Retinal pigment epithelial cell (primary cell): ENCODE results near the gene FAM240B.

Experiments
- DNase-seq: peaks from one replicate; pipeline ENCODE4 v3.0.0-alpha.2; 2010; ENCODE audit warnings: low read depth
- H3K4me3 ChIP-seq: 2 replicates; pipeline ENCODE4 v1.5.1; 2011; ENCODE audit warnings: mild to moderate bottlenecking, low read length, control low read depth, moderate library complexity
- TF ChIP-seq, protein P1 (sequence below): conservative IDR thresholded peaks from 2 replicates; pipeline ENCODE4 v1.5.1; 2011; ENCODE audit warnings: low read depth, low read length, control low read depth, inconsistent platforms

Gene FAM240B

DNA sequence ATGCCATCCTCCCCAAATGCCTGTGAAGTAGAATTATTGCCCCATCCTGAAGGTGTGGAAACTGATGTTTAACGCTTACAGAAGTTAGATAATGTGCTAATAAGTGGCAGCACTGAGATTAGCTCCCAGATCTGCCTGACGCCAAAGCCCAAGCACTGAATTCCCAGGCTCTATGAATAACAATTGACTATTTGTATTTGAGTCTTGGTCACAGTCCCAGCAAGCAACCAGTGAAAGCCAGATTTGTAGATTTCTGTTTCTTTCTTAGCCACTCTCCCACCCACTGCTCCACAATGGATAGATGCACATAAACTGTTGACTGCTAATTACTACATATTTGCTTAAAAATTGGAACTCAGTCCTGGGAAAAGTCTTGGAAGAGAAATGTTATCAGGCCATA is 34.4 kb downstream of the FAM240B start:
- no peak for DNase-seq
- TF ChIP-seq, protein P1, sequence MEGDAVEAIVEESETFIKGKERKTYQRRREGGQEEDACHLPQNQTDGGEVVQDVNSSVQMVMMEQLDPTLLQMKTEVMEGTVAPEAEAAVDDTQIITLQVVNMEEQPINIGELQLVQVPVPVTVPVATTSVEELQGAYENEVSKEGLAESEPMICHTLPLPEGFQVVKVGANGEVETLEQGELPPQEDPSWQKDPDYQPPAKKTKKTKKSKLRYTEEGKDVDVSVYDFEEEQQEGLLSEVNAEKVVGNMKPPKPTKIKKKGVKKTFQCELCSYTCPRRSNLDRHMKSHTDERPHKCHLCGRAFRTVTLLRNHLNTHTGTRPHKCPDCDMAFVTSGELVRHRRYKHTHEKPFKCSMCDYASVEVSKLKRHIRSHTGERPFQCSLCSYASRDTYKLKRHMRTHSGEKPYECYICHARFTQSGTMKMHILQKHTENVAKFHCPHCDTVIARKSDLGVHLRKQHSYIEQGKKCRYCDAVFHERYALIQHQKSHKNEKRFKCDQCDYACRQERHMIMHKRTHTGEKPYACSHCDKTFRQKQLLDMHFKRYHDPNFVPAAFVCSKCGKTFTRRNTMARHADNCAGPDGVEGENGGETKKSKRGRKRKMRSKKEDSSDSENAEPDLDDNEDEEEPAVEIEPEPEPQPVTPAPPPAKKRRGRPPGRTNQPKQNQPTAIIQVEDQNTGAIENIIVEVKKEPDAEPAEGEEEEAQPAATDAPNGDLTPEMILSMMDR = no peak
- H3K4me3 ChIP-seq = no peak overlapping the region

DNA sequence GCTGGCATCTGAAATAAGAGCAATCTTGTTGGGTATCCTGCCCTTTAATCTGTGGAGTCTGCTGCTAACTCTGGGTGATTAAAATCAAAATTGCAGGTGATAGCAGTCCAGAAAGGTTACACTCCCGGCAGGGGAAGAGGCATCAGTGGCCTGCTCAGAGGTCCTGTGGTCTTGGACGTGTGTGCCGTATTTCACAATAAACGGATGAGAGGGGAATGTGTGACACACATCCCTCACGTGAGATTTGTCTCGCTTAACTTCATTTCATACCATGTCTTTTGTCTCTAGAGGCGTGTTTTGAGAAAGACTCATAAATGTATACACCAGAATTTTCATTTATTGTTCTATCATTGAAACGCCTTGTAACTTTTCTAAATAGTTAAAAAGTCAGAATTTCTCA is 36.6 kb downstream of the FAM240B start:
- TF ChIP-seq, protein P1 = no peak
- H3K4me3 ChIP-seq = no peak overlapping the region
- DNase-seq = no peak

DNA sequence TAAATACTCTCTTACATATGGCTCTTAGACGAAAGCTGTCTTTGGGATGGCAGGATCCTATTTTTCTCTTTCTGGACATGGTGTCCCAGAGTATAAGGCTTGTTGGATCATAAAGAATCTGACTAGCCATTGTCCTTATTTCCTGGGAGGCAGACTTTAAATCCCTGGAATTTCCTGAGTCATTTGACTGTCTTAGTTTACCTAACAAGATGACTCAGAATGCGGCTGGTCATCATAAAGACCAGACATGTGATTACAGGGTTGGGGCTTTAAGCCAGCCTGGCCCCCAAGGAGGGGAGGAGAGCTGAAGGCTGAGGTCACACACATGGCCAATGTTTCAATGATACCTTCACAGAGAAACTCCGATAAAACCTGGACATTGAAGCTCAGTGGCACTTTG is 37.2 kb downstream of the FAM240B start:
- H3K4me3 ChIP-seq = no peak overlapping the region
- TF ChIP-seq, protein P1 = no peak
- DNase-seq = peak; percentile 96

DNA sequence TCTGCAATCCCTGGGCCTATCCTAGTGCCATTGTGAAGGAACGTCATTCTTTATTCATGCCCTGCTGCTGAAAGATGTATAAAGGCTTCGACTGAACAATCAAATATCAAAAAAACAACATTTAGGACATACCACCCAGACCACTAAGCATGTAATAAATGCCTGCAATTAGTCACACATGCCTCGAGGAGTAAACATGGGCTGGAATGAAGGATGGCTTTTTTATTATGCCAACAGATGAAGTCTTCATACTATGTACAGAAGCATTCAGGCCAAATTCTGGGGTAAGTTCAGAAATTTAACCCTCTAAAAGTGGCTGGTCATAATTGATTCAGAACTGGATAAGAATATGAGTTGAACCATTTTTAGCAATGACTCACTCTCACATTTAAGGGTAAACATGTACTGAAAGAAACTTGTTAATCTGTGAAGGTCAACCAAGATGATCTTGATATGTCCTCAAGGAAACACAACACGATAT is 38.1 kb downstream of the FAM240B start:
- no peak overlapping the region for H3K4me3 ChIP-seq
- TF ChIP-seq, protein P1 = no peak
- DNase-seq = peak; percentile 76

DNA sequence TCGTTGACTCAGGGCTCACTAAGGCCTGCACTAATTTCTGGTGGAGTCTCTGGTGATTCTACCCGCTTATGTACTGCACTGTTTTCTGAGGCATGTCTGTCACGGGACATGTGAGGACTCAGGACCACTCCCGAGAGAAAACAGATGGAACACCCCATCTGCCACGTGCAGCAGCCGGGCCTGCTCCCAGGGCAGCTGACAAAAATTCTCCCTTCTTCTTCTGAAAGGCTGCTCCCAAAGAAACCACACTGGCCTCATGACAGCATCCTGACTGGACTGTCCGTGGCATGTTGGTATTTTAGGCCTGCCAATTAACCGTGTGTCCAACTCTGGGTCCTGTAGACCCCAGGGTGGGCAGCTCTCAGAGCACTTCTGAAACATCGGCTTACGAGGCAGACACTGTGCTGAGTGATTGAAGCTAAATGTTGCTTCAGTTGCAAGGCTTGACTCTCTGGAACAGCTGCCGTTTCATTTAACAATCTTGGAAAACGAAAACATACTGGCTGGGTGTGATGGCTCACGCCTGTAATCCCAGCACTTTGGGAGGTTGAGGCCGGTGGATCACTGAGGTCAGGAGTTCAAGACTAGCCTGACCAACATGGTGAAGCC is 39.0 kb downstream of the FAM240B start:
- no peak for DNase-seq
- no peak overlapping the region for H3K4me3 ChIP-seq
- TF ChIP-seq, protein P1 = no peak

DNA sequence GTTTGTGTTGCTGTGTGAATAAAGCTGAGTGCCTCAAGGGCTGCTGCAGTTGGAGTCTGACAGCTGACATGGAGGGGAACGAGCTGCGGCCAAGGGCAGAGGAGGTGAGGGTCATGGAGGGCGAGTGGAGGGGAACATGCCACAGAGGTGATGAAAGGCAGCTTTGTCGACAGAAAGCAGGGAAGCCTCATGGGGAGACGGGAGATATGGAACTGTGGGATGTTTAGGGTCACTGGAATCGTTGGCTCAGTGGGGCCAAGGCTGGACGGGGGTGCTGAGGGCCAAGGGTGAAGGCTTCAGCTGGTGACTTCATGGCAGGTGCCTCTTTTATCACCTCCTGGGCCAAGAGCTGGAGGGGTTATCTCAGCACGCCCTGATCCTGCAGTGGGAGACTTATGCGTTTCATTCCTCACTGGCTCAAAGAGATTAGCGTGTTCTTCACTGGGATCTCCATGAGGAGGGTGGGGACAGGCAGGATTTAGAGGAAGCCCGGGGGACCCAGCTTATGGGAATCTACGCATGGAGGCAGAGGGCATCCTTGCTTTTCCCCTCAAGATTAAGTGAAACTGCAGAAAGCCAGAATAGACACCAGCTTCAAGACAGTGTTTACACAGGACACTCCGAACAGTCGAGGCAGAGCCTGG is 42.2 kb downstream of the FAM240B start:
- TF ChIP-seq, protein P1 = no peak
- DNase-seq = no peak

DNA sequence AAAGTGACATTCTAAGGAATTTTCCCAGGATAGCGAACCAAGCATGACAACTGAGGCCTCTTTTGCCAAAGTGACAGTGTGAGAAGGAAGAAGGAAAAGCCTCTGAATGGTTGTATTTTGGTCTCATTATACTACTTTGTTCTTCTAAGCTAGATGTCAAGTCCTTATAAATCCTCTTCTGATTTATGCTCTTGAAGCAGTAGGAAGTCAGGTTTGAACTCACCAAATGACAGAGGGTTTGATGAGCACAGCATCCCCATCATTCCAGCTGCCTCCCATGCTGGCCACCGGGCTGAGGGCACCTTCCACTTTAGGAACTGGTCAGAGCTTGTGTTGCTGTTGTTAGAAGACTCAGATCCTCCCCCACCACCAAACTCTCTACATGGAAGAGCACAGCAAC is 44.1 kb downstream of the FAM240B start:
- no peak for DNase-seq
- TF ChIP-seq, protein P1 = no peak

More for the DNA sequence above, 42.2 kb downstream of the FAM240B start:
- no peak overlapping the region for H3K4me3 ChIP-seq

More for the DNA sequence above, 44.1 kb downstream of the FAM240B start:
- no peak overlapping the region for H3K4me3 ChIP-seq
